Astrocyte (in vitro differentiated cells and primary cell): ENCODE data around the gene LRRK1. TPM values are rescaled to one million over a fixed set of nuclear protein-coding genes. Genes with fewer than 3 reads are reported as not detected.

ENCODE experiments used
- DNase-seq: peaks from one replicate; pipeline ENCODE4 v3.0.0-alpha.2; 2010; ENCODE audit warnings: low read depth
- FAIRE-seq: peaks from 2 replicates; lab custom pipeline; 2011; peaks lifted over from hg19 to GRCh38; lab: Jason Lieb, UNC
- H2AFZ ChIP-seq: 2 replicates; pipeline ENCODE4 v1.6.0; 2012; ENCODE audit warnings: low read depth, low read length, inconsistent platforms
- H3K27ac ChIP-seq: 2 replicates; pipeline ENCODE4 v1.5.1; 2011; ENCODE audit warnings: low read depth, low read length, inconsistent platforms
- H3K27me3 ChIP-seq: 2 replicates; pipeline ENCODE4 v1.6.0; 2011; ENCODE audit warnings: low read length, inconsistent platforms; ENCODE audit not compliant: insufficient read depth
- H3K36me3 ChIP-seq: 2 replicates; pipeline ENCODE4 v1.5.1; 2011; ENCODE audit warnings: low read length, inconsistent platforms; ENCODE audit not compliant: insufficient read depth
- H3K4me1 ChIP-seq: 2 replicates; pipeline ENCODE4 v1.5.1; 2011; ENCODE audit warnings: low read length, inconsistent platforms; ENCODE audit not compliant: insufficient read depth
- H3K4me2 ChIP-seq: 2 replicates; pipeline ENCODE4 v1.6.0; 2012; ENCODE audit warnings: low read length, inconsistent platforms
- H3K4me3 ChIP-seq: 2 replicates; pipeline ENCODE4 v1.5.1; 2011; ENCODE audit warnings: low read depth, mild to moderate bottlenecking, low read length, inconsistent platforms; ENCODE audit not compliant: insufficient read depth
- H3K79me2 ChIP-seq: 2 replicates; pipeline ENCODE4 v1.6.0; 2012; ENCODE audit warnings: mild to moderate bottlenecking, low read length, inconsistent platforms; ENCODE audit not compliant: insufficient read depth
- H3K9ac ChIP-seq: 2 replicates; pipeline ENCODE4 v1.6.0; 2012; ENCODE audit warnings: mild to moderate bottlenecking, low read length, inconsistent platforms
- H3K9me3 ChIP-seq: 2 replicates; pipeline ENCODE4 v1.5.1; 2012; ENCODE audit warnings: low read depth, mild to moderate bottlenecking, low read length, inconsistent platforms; ENCODE audit not compliant: insufficient read depth
- H4K20me1 ChIP-seq: 2 replicates; pipeline ENCODE4 v1.6.0; 2012; ENCODE audit warnings: low read length, inconsistent platforms; ENCODE audit not compliant: insufficient read depth
- H3K27ac Mint-ChIP-seq: one replicate; pipeline ENCODE4 v1.8.0; 2021; ENCODE audit warnings: mild to moderate bottlenecking, mixed read lengths; ENCODE audit not compliant: unreplicated experiment
- H3K27me3 Mint-ChIP-seq: one replicate; pipeline ENCODE4 v1.8.0; 2021; ENCODE audit warnings: low read depth, mixed read lengths; ENCODE audit not compliant: unreplicated experiment
- H3K36me3 Mint-ChIP-seq: one replicate; pipeline ENCODE4 v1.8.0; 2021; ENCODE audit warnings: low read depth, mixed read lengths; ENCODE audit not compliant: unreplicated experiment
- H3K4me1 Mint-ChIP-seq: one replicate; pipeline ENCODE4 v1.8.0; 2021; ENCODE audit warnings: low read depth, mixed read lengths; ENCODE audit not compliant: unreplicated experiment
- H3K4me3 Mint-ChIP-seq: one replicate; pipeline ENCODE4 v1.8.0; 2021; ENCODE audit warnings: mild to moderate bottlenecking, moderate library complexity, mixed read lengths; ENCODE audit not compliant: unreplicated experiment
- H3K9me3 Mint-ChIP-seq: one replicate; pipeline ENCODE4 v1.8.0; 2021; ENCODE audit warnings: mild to moderate bottlenecking, mixed read lengths; ENCODE audit not compliant: unreplicated experiment
- EZH2 ChIP-seq: IDR thresholded peaks from 2 replicates; pipeline ENCODE4 v1.6.1; 2012; ENCODE audit warnings: mild to moderate bottlenecking, low read length, inconsistent platforms; ENCODE audit not compliant: insufficient read depth
- total RNA-seq: library from RNA; stranded (reverse); gene quantifications from 2 replicates; pipeline ENCODE4 v1.2.1, GENCODE V29; 2021
- TF ChIP-seq, protein P1 (sequence below): IDR thresholded peaks from 2 replicates; pipeline ENCODE4 v1.5.1; 2011; ENCODE audit warnings: low read depth, mild to moderate bottlenecking, inconsistent platforms, low read length, moderate library complexity; ENCODE audit not compliant: insufficient read depth

Gene LRRK1
- total RNA-seq, 1 donor from 2014 or later, result 0.41 TPM

DNA sequence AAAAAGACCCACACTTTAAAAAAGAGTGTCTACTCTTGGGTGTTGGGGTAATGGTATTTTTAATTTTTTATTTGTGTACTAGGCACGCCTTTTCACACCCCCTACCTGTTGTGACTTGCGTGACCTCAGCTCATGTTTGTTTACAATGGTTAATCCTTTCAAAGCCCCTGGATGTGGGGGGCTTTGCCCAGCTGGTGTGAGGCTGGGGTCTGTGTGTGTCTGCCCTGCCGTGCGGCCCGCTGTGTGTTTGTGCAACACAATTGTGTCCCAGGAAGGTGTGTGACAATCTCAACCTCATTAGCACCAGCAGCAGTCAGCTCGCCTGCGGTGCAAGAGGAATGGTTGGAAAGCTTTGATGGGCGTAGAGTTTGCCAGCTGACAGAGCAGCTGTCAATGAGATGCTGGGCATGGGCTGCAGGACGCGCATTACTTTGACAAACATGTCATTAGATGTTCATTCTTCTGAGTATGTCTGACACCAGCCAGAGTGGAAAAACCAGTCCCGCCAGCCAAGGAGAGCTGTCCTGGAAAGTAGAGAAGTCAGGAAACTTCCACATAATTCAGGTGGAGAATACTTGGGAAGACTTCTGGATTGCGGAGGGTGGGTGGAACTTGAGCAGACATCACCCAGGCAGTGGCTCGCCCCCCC, 9.6 kb downstream of the LRRK1 start:
- no peaks in the 10 kb centered on the region for H3K4me1 ChIP-seq
- peaks cover 15% of the 10 kb centered on the region for H3K27me3 Mint-ChIP-seq
- H3K4me1 Mint-ChIP-seq, result peaks cover 7% of the 10 kb centered on the region
- no peak for FAIRE-seq
- H3K4me2 ChIP-seq, result no peak overlapping the region
- H3K27ac Mint-ChIP-seq, result no peak overlapping the region
- no peaks in the 10 kb centered on the region for H3K36me3 Mint-ChIP-seq
- H3K27me3 ChIP-seq, result peaks cover 2% of the 10 kb centered on the region
- no peaks in the 10 kb centered on the region for H3K36me3 ChIP-seq
- no peak overlapping the region for H3K4me3 ChIP-seq
- H3K27ac ChIP-seq, result no peak overlapping the region
- H3K79me2 ChIP-seq, result no peaks in the 10 kb centered on the region
- H4K20me1 ChIP-seq, result peaks cover 2% of the 10 kb centered on the region
- no peak overlapping the region for H3K9ac ChIP-seq
- TF ChIP-seq, protein P1, sequence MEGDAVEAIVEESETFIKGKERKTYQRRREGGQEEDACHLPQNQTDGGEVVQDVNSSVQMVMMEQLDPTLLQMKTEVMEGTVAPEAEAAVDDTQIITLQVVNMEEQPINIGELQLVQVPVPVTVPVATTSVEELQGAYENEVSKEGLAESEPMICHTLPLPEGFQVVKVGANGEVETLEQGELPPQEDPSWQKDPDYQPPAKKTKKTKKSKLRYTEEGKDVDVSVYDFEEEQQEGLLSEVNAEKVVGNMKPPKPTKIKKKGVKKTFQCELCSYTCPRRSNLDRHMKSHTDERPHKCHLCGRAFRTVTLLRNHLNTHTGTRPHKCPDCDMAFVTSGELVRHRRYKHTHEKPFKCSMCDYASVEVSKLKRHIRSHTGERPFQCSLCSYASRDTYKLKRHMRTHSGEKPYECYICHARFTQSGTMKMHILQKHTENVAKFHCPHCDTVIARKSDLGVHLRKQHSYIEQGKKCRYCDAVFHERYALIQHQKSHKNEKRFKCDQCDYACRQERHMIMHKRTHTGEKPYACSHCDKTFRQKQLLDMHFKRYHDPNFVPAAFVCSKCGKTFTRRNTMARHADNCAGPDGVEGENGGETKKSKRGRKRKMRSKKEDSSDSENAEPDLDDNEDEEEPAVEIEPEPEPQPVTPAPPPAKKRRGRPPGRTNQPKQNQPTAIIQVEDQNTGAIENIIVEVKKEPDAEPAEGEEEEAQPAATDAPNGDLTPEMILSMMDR, result no peak
- no peak for TF ChIP-seq EZH2
- no peak for DNase-seq
- H3K9me3 Mint-ChIP-seq, result no peaks in the 10 kb centered on the region
- no peaks in the 10 kb centered on the region for H3K9me3 ChIP-seq
- no peak overlapping the region for H2AFZ ChIP-seq
- no peak overlapping the region for H3K4me3 Mint-ChIP-seq

DNA sequence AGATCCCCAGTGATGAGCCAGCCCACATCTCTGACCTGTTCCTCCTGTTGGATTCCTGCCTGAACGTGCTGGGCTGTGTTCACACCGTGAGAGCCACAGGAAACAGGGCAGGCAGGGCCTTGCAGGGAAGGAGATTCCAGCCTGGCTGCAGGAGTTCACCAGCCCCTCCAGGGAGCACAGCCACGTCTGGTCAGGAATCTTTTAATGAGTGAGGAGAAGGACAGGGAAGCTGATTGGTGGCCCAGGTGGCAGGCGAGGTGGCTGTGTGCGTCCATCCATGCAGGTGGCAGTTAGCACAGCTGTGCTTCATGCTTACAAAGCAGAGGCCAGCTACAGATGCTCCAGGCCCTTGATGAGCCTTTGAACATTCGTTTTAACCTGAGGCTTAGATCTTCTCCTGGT, 10.5 kb downstream of the LRRK1 start:
- no peak for TF ChIP-seq EZH2
- TF ChIP-seq, protein P1, result no peak

DNA sequence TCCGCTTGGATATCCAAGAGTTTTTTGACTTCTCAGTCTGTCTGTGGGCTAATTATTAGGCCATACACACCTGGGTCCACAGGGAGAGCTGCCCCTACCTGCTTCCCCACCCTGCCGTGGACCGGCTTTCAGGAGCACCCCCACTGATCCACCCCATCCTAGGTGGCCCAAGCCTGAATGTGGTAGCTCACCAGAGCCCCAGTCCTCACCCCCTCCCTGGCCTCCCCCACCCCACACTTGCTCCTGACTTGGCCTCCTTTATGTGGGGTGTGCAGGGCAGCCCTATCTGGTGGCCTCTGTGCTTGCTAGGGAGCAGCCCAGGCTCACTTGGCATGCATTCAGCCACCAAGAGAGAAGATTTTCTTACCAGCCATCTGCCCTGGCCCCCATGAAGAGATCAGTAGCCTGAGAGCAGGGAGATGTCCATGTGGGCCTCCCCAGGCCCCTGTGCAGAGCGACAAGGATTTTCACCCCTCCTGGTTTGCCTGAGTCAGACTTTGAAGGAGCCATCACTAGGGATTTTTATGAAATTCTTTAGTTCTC, 11.2 kb downstream of the LRRK1 start:
- Mint-ChIP-seq H3K27me3 (peaks cover 10% of the 10 kb centered on the region), H3K4me1 (peaks cover 7% of the 10 kb centered on the region), H3K4me3 (no peak overlapping the region), H3K9me3 (no peaks in the 10 kb centered on the region), H3K27ac (no peak overlapping the region), H3K36me3 (no peaks in the 10 kb centered on the region)
- TF ChIP-seq, protein P1, result no peak
- TF ChIP-seq EZH2, result no peak
- Histone ChIP-seq H3K27ac (no peak overlapping the region), H4K20me1 (peaks cover 5% of the 10 kb centered on the region), H2AFZ (no peak overlapping the region), H3K36me3 (no peaks in the 10 kb centered on the region), H3K27me3 (peaks cover 2% of the 10 kb centered on the region), H3K4me1 (no peaks in the 10 kb centered on the region), H3K9me3 (no peaks in the 10 kb centered on the region), H3K79me2 (no peaks in the 10 kb centered on the region), H3K4me3 (no peak overlapping the region), H3K9ac (no peak overlapping the region), H3K4me2 (no peak overlapping the region)
- FAIRE-seq (no peak), DNase-seq (no peak)

More for the DNA sequence above, 10.5 kb downstream of the LRRK1 start:
- Mint-ChIP-seq H3K27ac (no peak overlapping the region), H3K9me3 (no peaks in the 10 kb centered on the region), H3K4me1 (peaks cover 7% of the 10 kb centered on the region), H3K27me3 (peaks cover 10% of the 10 kb centered on the region), H3K4me3 (no peak overlapping the region), H3K36me3 (no peaks in the 10 kb centered on the region)
- Histone ChIP-seq H3K9me3 (no peaks in the 10 kb centered on the region), H3K4me2 (no peak overlapping the region), H3K4me3 (no peak overlapping the region), H3K27ac (no peak overlapping the region), H3K36me3 (no peaks in the 10 kb centered on the region), H2AFZ (no peak overlapping the region), H3K27me3 (peaks cover 2% of the 10 kb centered on the region), H3K4me1 (no peaks in the 10 kb centered on the region), H3K79me2 (no peaks in the 10 kb centered on the region), H4K20me1 (peaks cover 5% of the 10 kb centered on the region), H3K9ac (no peak overlapping the region)
- DNase-seq (no peak), FAIRE-seq (no peak)
